GM18505 (cell line): Measurements from ENCODE around the gene DNAH2.
"Not testable (repeated sequence)": the region's sequence is repeated elsewhere in the genome, so short reads cannot be mapped to it uniquely, and the experiment has no call there.

Source experiments
- ATAC-seq: cut with Tn5 transposase; IDR thresholded peaks from one replicate; pipeline ENCODE4 v1.9.1; 2021; ENCODE audit not compliant: unreplicated experiment
- POLR2A ChIP-seq: IDR thresholded peaks from 4 replicates; pipeline ENCODE4 v1.6.1; 2011; ENCODE audit warnings: borderline replicate concordance; ENCODE audit not compliant: insufficient read depth, insufficient read length; ENCODE audit errors: extremely low read depth

The DNAH2 gene

DNA sequence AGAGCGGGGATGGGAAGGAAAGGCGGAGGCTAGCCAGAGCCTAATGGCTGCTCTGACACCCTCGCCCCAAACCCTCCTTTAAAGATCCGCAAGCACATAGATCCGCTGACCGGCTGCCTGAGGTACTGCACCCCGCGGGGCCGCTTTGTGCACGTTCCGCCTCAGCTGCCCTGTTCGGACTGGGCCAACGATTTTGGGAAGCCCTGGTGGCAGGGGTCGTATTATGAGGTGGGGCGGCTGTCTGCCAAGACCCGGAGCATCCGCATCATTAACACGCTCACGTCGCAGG, 140.9 kb downstream of the DNAH2 start:
- no peak for ATAC-seq
- TF ChIP-seq POLR2A, result no peak

DNA sequence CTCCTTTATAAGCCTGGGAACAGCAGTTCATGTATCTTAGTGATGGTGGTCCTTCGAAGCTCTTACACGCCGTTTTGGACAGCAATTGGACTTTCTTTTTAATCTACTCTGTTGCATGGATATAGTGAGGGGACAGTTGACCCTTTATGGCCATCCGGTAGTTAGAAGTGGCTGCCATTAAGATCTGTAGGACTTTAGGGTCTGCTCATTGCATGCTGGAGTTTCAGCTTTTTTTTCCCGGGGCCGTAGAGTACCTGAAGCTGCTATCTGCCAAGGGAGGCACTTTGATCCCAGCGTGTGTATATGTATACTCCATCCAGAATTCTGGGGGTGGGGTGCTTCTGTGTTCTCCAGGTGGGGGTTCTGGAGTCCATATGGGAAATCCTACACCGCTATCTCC, 141.5 kb downstream of the DNAH2 start:
- TF ChIP-seq POLR2A, result no peak
- ATAC-seq, result no peak

DNA sequence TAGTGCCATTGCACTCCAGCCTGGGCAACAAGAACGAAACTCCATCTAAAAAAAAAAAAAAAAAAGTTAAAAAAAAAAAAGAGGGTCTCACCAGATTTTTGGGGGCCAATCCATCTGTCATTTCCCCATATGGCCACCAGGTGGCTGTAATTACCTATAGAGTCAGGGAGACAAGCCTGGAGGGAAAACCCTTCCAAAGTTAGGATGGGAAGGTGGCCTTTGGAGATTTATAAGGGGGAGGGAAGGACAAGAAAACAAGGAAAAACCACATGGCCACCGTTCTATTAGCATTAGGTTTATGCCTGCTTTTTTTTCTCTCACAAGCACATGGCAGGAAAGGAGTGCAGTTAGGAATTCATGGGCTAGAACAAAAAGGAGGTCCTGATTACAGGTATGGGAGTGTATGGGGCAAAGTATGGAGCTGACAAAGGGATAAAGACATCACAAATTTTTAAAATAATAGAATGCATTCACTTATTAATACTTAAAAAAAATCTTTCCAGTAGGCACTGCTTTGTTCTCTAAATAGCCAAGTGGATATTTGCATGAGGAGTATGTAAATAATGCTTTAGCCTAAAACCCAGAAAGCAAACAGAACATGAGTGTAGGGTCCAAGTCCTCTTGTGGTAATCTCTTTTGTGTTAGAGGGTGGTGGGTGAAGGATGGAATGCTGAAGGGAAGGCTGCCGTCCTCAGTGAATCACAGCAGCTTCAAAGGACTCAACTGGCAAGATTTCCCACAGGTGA, 145.3 kb downstream of the DNAH2 start:
- TF ChIP-seq POLR2A, result no peak
- ATAC-seq, result no peak

- ATAC-seq, result not testable (repeated sequence)
Observed at GRCh38 chr17:7864384-7864783, 146.8 kb downstream of the DNAH2 start.

DNA sequence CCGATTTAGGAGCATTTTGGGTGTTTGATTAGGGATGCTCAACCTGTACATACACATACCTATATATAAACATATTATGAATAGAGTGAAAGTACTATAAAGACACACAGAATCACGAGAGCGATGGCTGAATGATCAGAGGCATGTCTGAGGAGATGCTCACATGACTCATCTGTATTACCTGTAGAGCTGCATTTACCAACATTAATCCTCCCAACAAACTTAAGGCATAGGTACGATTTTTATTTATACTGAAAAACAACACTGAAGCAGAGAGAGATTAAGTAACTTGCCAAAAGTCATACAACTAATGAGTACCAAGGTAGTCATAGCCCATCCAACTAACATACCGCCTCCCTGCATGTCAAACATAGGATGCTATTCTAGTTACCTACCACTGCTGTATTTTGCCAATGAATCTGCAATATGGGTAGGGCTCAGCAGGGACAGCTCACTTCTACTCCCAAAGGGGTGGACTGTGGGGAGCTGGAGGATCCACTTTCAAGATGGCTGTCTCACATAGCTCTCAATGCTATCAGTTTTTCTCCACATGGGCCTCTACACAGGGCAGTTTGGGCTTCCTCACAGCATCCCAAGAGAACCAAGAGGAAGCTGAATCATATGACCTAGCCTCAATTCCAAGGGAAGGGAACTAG, 147.6 kb downstream of the DNAH2 start:
- ATAC-seq, result no peak
- no peak for TF ChIP-seq POLR2A

- ATAC-seq, result no peak
- TF ChIP-seq POLR2A, result no peak
Observed at GRCh38 chr17:7867881-7868329, 150.4 kb downstream of the DNAH2 start.

DNA sequence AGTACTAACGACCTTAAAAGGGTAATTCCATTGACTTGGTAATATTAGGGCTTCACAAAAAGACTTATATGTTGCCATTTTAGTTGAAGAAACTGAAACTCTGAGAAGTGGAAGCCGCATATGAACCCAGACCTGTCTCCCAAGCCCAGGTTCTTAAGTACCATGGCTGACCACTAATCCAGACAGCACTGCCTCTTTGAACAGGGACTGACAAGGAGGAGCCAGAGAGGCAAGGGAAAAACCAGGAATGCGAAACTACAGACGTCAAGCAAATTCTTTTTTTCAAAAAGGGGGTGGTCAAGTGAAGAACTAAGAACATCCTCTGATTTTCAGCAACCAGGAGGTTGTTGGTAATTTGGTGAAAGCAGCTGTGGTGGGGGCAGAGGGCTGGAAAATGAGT, 155.5 kb downstream of the DNAH2 start:
- TF ChIP-seq POLR2A, result no peak
- no peak for ATAC-seq

GRCh38 chr17:7875804-7876370, 158.3 kb downstream of the DNAH2 start:
- ATAC-seq, result no peak
- no peak for TF ChIP-seq POLR2A

- TF ChIP-seq POLR2A, result no peak
- ATAC-seq, result no peak
Observed at GRCh38 chr17:7878234-7878633, 160.7 kb downstream of the DNAH2 start.

GRCh38 chr17:7880076-7880868, 162.7 kb downstream of the DNAH2 start:
- ATAC-seq, result no peak
- TF ChIP-seq POLR2A, result no peak

- no peak for TF ChIP-seq POLR2A
- ATAC-seq, result no peak
Observed at GRCh38 chr17:7881276-7882054, 163.9 kb downstream of the DNAH2 start.

DNA sequence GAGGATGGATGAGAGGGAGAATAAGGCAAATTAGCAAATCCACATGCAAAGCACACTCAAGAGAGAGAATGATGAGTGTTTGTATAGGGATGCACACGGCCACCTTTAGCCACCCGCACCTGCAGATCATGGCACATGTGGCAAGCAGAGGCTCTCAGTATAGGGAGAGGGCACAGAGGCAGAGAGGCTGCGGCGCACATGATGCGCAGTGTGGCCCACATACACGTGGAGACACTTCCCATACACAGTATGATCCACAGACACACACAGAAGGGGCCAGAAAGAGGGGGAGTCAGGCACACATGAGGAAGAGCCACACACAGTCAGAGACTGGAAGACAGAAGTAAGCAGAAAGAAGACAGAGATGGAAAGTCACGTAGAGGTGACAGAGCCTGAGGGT, 164.5 kb downstream of the DNAH2 start:
- no peak for ATAC-seq

DNA sequence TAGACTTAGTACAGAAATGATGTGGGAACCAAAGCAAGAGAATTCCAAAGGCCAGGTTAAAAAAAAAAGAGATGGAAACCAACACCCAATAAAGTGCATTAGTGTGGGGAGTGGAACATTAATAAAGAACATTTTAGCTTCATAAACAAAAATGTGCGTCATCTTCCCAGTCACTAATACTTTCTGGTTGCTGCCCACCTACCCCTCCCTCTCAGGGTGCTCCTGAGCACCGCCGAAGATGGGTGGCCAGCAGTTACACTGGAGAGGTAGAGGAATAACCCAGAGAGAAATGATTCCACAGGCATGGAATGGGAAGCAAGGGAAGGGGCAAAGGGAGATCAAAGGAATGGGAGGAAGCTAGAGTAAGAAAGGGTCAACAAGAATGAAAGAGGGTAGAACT, 165.1 kb downstream of the DNAH2 start:
- no peak for TF ChIP-seq POLR2A
- ATAC-seq, result no peak

More for the DNA sequence above, 164.5 kb downstream of the DNAH2 start:
- no peak for TF ChIP-seq POLR2A
